Measurements from ENCODE around the gene PDE4D.

PDE4D gene

DNA sequence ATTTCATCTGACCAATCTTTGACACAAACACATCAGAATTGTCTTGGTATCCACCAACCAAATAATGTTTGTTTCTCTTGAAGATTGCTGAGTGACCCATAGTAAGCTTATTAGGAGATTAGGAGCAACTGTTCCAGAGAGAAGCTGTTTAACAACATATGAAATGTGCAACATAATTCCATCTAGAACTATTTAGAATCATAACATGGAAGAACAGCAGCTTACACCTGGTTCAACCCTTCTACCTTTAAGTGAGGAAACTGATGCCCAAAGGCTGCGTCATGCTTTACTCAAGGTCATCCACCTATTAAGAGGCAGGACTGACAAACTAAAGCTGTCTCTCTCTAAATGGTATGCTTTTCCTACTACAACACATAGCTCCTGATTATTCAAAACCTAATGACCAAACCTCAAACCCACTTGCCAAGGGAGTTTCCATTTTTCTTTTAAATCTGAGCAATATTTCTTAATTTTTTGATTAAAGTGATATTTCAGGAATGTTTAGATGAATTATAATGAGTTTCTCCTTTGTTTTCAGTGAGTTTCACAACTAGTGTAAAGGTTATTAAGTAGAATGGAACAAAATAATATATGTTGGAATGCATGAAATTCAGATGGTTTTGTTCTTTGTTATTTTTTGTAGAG lies 764.8 kb downstream of the PDE4D start:
- TF ChIP-seq SPI1 (IDR thresholded peaks at IDR 0.05; ENCODE audit: borderline replicate concordance, low read depth) (no peak), POLR2AphosphoS5 (IDR thresholded peaks at IDR 0.05; ENCODE audit: low read depth) (no peak), REST (IDR thresholded peaks at IDR 0.05; ENCODE audit: insufficient replicate concordance, low read depth) (no peak)
- TF ChIP-seq, protein P1, sequence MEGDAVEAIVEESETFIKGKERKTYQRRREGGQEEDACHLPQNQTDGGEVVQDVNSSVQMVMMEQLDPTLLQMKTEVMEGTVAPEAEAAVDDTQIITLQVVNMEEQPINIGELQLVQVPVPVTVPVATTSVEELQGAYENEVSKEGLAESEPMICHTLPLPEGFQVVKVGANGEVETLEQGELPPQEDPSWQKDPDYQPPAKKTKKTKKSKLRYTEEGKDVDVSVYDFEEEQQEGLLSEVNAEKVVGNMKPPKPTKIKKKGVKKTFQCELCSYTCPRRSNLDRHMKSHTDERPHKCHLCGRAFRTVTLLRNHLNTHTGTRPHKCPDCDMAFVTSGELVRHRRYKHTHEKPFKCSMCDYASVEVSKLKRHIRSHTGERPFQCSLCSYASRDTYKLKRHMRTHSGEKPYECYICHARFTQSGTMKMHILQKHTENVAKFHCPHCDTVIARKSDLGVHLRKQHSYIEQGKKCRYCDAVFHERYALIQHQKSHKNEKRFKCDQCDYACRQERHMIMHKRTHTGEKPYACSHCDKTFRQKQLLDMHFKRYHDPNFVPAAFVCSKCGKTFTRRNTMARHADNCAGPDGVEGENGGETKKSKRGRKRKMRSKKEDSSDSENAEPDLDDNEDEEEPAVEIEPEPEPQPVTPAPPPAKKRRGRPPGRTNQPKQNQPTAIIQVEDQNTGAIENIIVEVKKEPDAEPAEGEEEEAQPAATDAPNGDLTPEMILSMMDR (IDR thresholded peaks at IDR 0.05; ENCODE audit: insufficient read depth, low read length): no peak
- Histone ChIP-seq H3K4me3 (replicated peaks; ENCODE audit: insufficient read depth, low read length) (no peak overlapping the region), H3K27me3 (ENCODE audit: insufficient read depth, poor library complexity, severe bottlenecking) (no peaks in the 10 kb centered on the region), H3K27ac (replicated peaks) (no peak overlapping the region)
- no peak for DNase-seq (ENCODE audit: low read depth in 1 of 2, low spot score in 1 of 2)

- DNase-seq (ENCODE audit: low read depth in 1 of 2, low spot score in 1 of 2): no peak
- TF ChIP-seq REST (IDR thresholded peaks at IDR 0.05; ENCODE audit: insufficient replicate concordance, low read depth) (peak; percentile 77), SPI1 (IDR thresholded peaks at IDR 0.05; ENCODE audit: borderline replicate concordance, low read depth) (no peak)
- TF ChIP-seq, protein P1 (IDR thresholded peaks at IDR 0.05; ENCODE audit: insufficient read depth, low read length): no peak
- no peaks in the 10 kb centered on the region for H3K27me3 ChIP-seq (ENCODE audit: insufficient read depth, poor library complexity, severe bottlenecking)
- peak overlapping the region; percentile 57 for H3K27ac ChIP-seq (replicated peaks)
- no peak overlapping the region for H3K4me3 ChIP-seq (replicated peaks; ENCODE audit: insufficient read depth, low read length)
Measured at GRCh38 chr5:59126708-59127573, 766.6 kb downstream of the PDE4D start.

- H3K27me3 ChIP-seq (ENCODE audit: insufficient read depth, poor library complexity, severe bottlenecking): no peaks in the 10 kb centered on the region
- no peak overlapping the region for H3K4me3 ChIP-seq (replicated peaks; ENCODE audit: insufficient read depth, low read length)
- TF ChIP-seq GABPA (IDR thresholded peaks at IDR 0.05; ENCODE audit: low read depth) (no peak), SPI1 (IDR thresholded peaks at IDR 0.05; ENCODE audit: borderline replicate concordance, low read depth) (no peak)
- DNase-seq (ENCODE audit: low read depth in 1 of 2, low spot score in 1 of 2): no peak
- no peak overlapping the region for H3K27ac ChIP-seq (replicated peaks)
Measured at GRCh38 chr5:59126016-59126707, 767.4 kb downstream of the PDE4D start.
